Neural cell (in vitro differentiated cells): ENCODE results near the gene TIPARP. TPM values are rescaled to one million over a fixed set of nuclear protein-coding genes. Genes with fewer than 3 reads are reported as not detected.
"Not testable (repeated sequence)": the region's sequence is repeated elsewhere in the genome, so short reads cannot be mapped to it uniquely, and the experiment has no call there.

Source experiments
- H2AFZ ChIP-seq: fragments of 200-600, 300-800 bp; sonication (generic), shearing (Covaris generic); 2 replicates; pipeline ENCODE4 v1.6.0; 2014; ENCODE audit warnings: low read depth, mild to moderate bottlenecking, antibody characterized with exemption, low read length, moderate library complexity
- H3F3A ChIP-seq: fragments of 200-600 bp; shearing (Covaris generic); 2 replicates; pipeline ENCODE4 v1.6.1; 2016; ENCODE audit warnings: mild to moderate bottlenecking, moderate library complexity, mixed read lengths, antibody characterized with exemption, low read length; ENCODE audit not compliant: insufficient read depth, poor library complexity, severe bottlenecking
- H3K27ac ChIP-seq: fragments of 200-600, 300-800 bp; sonication (generic), shearing (Covaris generic); 2 replicates; pipeline ENCODE4 v1.5.1; 2014; ENCODE audit warnings: mild to moderate bottlenecking, low read length, moderate library complexity
- H3K27me3 ChIP-seq: fragments of 300-800, 200-600 bp; sonication (generic), shearing (Covaris generic); 2 replicates; pipeline ENCODE4 v1.6.0; 2014; ENCODE audit warnings: mild to moderate bottlenecking, low read depth, low read length, moderate library complexity; ENCODE audit not compliant: insufficient read depth
- H3K36me3 ChIP-seq: fragments of 300-800, 200-600 bp; sonication (generic), shearing (Covaris generic); 2 replicates; pipeline ENCODE4 v1.5.1; 2014; ENCODE audit warnings: mild to moderate bottlenecking, antibody characterized with exemption, low read length, moderate library complexity; ENCODE audit not compliant: insufficient read depth
- H3K4me2 ChIP-seq: fragments of 300-800, 200-600 bp; sonication (generic), shearing (Covaris generic); 2 replicates; pipeline ENCODE4 v1.6.0; 2014; ENCODE audit warnings: mild to moderate bottlenecking, low read length
- H3K4me3 ChIP-seq: fragments of 300-800, 200-600 bp; sonication (generic), shearing (Covaris generic); 2 replicates; pipeline ENCODE4 v1.5.1; 2014; ENCODE audit warnings: mild to moderate bottlenecking, low read length, moderate library complexity
- H3K79me2 ChIP-seq: fragments of 200-600 bp; shearing (Covaris generic); replicated peaks from 2 replicates; pipeline ENCODE4 v1.6.0; 2014; ENCODE audit warnings: mild to moderate bottlenecking, low read length, moderate library complexity; ENCODE audit not compliant: insufficient read depth
- H3K9ac ChIP-seq: fragments of 300-800, 200-600 bp; sonication (generic), shearing (Covaris generic); 2 replicates; pipeline ENCODE4 v1.6.1; 2016; ENCODE audit warnings: mild to moderate bottlenecking, low read length, mixed read lengths
- H3K9me2 ChIP-seq: fragments of 200-600 bp; shearing (Covaris generic); 2 replicates; pipeline ENCODE4 v1.6.1; 2016; ENCODE audit warnings: mild to moderate bottlenecking, low read length, mixed read lengths; ENCODE audit not compliant: insufficient read depth
- H3K9me3 ChIP-seq: fragments of 200-600, 300-800 bp; sonication (generic), shearing (Covaris generic); 2 replicates; pipeline ENCODE4 v1.6.1; 2016; ENCODE audit warnings: mild to moderate bottlenecking, mixed run types, low read length, moderate library complexity, mixed read lengths
- H4K20me1 ChIP-seq: fragments of 200-600 bp; shearing (Covaris generic); 2 replicates; pipeline ENCODE4 v1.6.1; 2016; ENCODE audit warnings: mild to moderate bottlenecking, mixed run types; ENCODE audit not compliant: insufficient read depth
- EP300 ChIP-seq: fragments of 450-650 bp; conservative IDR thresholded peaks from 2 replicates; pipeline ENCODE4 v1.6.1; 2014; ENCODE audit warnings: antibody characterized with exemption, mild to moderate bottlenecking, moderate library complexity; ENCODE audit not compliant: poor library complexity, severe bottlenecking
- EZH2 ChIP-seq: fragments of 200-600, 300-800 bp; shearing (Covaris generic), sonication (generic); IDR thresholded peaks from 2 replicates; pipeline ENCODE4 v1.6.1; 2014; ENCODE audit warnings: antibody characterized with exemption, low read length, borderline replicate concordance, mild to moderate bottlenecking; ENCODE audit not compliant: insufficient read depth, poor library complexity, severe bottlenecking
- MXI1 ChIP-seq: fragments of 450-650 bp; conservative IDR thresholded peaks from 2 replicates; pipeline ENCODE4 v1.6.1; 2014; ENCODE audit warnings: antibody characterized with exemption, mild to moderate bottlenecking; ENCODE audit not compliant: poor library complexity, severe bottlenecking
- POLR2AphosphoS5 ChIP-seq: IDR thresholded peaks from 2 replicates; pipeline ENCODE4 v1.6.1; 2012
- RAD21 ChIP-seq: fragments of 450-650 bp; conservative IDR thresholded peaks from 2 replicates; pipeline ENCODE4 v1.6.1; 2014; ENCODE audit warnings: antibody characterized with exemption, mild to moderate bottlenecking, moderate library complexity
- SMC3 ChIP-seq: fragments of 450-650 bp; conservative IDR thresholded peaks from 2 replicates; pipeline ENCODE4 v1.6.1; 2014; ENCODE audit warnings: antibody characterized with exemption, mild to moderate bottlenecking, moderate library complexity; ENCODE audit not compliant: poor library complexity
- TAF1 ChIP-seq: IDR thresholded peaks from 2 replicates; pipeline ENCODE4 v1.6.1; 2012; ENCODE audit warnings: low read depth
- polyA plus RNA-seq: library from polyadenylated mRNA; depleted of rRNA; stranded (reverse); fragments of >200 nt; gene quantifications from 2 replicates; pipeline ENCODE4 v1.2.3, GENCODE V29; 2014
- TF ChIP-seq, protein P1 (sequence below): fragments of 450-650 bp; IDR thresholded peaks from 2 replicates; pipeline ENCODE4 v1.5.1; 2014; ENCODE audit warnings: antibody characterized with exemption, mild to moderate bottlenecking, moderate library complexity; ENCODE audit not compliant: poor library complexity, severe bottlenecking
- TF ChIP-seq, protein P2 (sequence below): IDR thresholded peaks from 2 replicates; pipeline ENCODE4 v1.6.1; 2012; ENCODE audit warnings: borderline replicate concordance

Gene TIPARP
- polyA plus RNA-seq, 1 donor from 2014 or later: 5.4 TPM

DNA sequence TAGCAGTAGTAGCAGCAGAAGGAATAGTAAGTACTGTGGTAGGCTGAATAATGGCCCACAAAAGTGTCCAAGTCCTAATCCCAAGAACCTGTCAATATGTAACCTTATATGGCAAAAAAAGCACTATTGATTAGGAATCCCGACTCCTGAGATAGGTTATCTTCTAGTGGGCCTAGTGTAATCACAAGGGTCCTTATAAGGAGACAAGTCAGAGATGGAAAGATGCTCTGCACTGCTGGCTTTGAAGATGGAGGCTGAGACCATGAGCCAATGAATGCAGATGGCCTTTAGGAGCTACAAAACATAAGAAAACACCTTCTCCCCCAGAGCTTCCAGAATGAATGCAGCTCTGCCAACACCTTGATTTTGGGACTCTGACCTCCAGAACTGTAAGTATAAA, 36.0 kb downstream of the TIPARP start:
- H3K36me3 ChIP-seq: no peaks in the 10 kb centered on the region
- H2AFZ ChIP-seq: no peak overlapping the region
- H4K20me1 ChIP-seq: no peaks in the 10 kb centered on the region
- no peak overlapping the region for H3K4me2 ChIP-seq
- no peak for TF ChIP-seq TAF1
- no peak for TF ChIP-seq MXI1
- no peak for TF ChIP-seq EP300
- no peak overlapping the region for H3K4me3 ChIP-seq
- H3K27me3 ChIP-seq: no peaks in the 10 kb centered on the region
- no peak overlapping the region for H3K27ac ChIP-seq
- H3K79me2 ChIP-seq: no peaks in the 10 kb centered on the region
- H3K9me3 ChIP-seq: no peaks in the 10 kb centered on the region
- no peaks in the 10 kb centered on the region for H3F3A ChIP-seq
- no peak overlapping the region for H3K9ac ChIP-seq
- no peaks in the 10 kb centered on the region for H3K9me2 ChIP-seq

DNA sequence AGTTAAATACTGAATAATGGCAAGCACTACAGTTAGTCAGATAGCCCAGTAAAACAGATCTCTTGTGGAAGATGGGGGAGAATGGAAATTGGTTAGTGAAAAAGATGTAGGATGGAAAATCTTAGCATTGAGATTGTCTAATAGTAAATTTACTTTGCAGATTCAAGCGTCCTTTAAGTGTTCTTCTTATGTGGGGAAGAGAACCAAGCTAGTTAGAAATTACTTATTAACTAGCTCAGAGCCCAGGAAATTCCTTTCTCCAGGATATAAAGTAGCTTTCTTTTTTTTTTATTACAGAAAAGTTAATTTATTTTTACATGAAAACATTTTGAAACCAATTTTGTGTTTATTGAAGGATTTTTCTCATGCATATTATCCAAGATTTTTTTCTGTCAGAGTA, 36.7 kb downstream of the TIPARP start:
- Histone ChIP-seq H3K9ac (no peak overlapping the region), H3K79me2 (no peaks in the 10 kb centered on the region), H3K9me2 (no peaks in the 10 kb centered on the region), H3K9me3 (no peaks in the 10 kb centered on the region), H3K4me2 (no peak overlapping the region), H2AFZ (no peak overlapping the region), H4K20me1 (no peaks in the 10 kb centered on the region), H3F3A (no peaks in the 10 kb centered on the region), H3K36me3 (no peaks in the 10 kb centered on the region), H3K4me3 (no peak overlapping the region), H3K27me3 (no peaks in the 10 kb centered on the region), H3K27ac (no peak overlapping the region)
- no peak for TF ChIP-seq SMC3
- no peak for TF ChIP-seq POLR2AphosphoS5

DNA sequence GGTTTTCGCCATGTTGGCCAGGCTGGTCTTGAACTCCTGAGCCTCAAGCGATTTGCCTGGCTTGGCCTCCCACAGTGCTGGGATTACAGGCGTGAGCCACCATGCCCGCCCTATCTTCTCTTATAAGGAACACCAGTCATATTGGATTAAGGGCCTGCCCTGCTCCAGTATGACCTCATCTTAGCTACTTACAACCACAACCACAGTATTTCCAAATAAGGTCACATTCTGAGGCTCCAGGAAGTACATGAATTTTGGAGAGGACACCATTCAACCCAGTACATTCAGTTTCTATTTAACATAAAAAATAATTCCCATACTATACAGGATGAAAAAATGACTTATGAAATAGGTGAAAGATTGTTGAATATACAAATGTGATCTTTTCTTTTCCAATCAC, 37.6 kb downstream of the TIPARP start:
- not testable (repeated sequence) for H4K20me1 ChIP-seq, H3K4me3 ChIP-seq, H3K27ac ChIP-seq, H3K79me2 ChIP-seq, H3K27me3 ChIP-seq, H3K9ac ChIP-seq, H3K9me3 ChIP-seq, H3F3A ChIP-seq, H3K9me2 ChIP-seq, H3K4me2 ChIP-seq, H2AFZ ChIP-seq, H3K36me3 ChIP-seq

DNA sequence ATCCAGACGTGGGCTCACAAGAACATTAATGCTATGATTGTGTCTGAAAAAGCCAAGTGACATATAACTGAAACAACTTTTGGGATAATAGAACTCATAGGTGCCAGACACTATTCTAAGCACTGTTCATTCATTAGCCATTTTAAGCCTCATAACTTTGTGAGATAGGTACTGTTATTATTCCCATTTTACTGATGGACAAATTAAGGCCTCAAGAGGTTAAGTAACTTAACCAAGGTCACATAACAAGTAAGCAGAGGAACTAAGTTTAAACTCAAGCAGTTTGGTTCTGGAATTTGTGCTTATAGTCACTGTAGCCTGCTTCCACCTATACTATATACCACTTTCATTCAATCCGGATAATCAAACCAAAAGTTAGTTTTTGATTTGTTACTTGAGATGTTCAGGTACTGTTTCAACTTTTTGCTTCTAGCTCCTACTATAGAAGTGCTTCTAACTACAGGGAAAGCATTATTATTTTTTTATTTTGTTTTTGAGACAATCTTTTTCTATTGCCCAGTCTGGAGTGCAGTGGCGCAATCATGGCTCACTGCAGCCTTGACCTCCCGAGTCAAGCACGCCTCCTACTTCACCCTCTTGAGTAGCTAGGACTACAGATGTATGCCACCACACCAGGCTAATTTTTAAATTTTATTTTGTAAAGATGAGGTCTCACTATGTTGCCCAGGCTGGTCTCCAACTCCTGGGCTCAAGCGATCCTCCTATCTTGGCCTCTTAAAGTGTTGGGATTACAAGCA, 41.9 kb downstream of the TIPARP start:
- H3K9me2 ChIP-seq: no peaks in the 10 kb centered on the region
- no peaks in the 10 kb centered on the region for H3K36me3 ChIP-seq
- H2AFZ ChIP-seq: no peak overlapping the region
- TF ChIP-seq, protein P1, sequence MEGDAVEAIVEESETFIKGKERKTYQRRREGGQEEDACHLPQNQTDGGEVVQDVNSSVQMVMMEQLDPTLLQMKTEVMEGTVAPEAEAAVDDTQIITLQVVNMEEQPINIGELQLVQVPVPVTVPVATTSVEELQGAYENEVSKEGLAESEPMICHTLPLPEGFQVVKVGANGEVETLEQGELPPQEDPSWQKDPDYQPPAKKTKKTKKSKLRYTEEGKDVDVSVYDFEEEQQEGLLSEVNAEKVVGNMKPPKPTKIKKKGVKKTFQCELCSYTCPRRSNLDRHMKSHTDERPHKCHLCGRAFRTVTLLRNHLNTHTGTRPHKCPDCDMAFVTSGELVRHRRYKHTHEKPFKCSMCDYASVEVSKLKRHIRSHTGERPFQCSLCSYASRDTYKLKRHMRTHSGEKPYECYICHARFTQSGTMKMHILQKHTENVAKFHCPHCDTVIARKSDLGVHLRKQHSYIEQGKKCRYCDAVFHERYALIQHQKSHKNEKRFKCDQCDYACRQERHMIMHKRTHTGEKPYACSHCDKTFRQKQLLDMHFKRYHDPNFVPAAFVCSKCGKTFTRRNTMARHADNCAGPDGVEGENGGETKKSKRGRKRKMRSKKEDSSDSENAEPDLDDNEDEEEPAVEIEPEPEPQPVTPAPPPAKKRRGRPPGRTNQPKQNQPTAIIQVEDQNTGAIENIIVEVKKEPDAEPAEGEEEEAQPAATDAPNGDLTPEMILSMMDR: no peak
- TF ChIP-seq RAD21: no peak
- TF ChIP-seq, protein P2, sequence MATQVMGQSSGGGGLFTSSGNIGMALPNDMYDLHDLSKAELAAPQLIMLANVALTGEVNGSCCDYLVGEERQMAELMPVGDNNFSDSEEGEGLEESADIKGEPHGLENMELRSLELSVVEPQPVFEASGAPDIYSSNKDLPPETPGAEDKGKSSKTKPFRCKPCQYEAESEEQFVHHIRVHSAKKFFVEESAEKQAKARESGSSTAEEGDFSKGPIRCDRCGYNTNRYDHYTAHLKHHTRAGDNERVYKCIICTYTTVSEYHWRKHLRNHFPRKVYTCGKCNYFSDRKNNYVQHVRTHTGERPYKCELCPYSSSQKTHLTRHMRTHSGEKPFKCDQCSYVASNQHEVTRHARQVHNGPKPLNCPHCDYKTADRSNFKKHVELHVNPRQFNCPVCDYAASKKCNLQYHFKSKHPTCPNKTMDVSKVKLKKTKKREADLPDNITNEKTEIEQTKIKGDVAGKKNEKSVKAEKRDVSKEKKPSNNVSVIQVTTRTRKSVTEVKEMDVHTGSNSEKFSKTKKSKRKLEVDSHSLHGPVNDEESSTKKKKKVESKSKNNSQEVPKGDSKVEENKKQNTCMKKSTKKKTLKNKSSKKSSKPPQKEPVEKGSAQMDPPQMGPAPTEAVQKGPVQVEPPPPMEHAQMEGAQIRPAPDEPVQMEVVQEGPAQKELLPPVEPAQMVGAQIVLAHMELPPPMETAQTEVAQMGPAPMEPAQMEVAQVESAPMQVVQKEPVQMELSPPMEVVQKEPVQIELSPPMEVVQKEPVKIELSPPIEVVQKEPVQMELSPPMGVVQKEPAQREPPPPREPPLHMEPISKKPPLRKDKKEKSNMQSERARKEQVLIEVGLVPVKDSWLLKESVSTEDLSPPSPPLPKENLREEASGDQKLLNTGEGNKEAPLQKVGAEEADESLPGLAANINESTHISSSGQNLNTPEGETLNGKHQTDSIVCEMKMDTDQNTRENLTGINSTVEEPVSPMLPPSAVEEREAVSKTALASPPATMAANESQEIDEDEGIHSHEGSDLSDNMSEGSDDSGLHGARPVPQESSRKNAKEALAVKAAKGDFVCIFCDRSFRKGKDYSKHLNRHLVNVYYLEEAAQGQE: no peak
- TF ChIP-seq TAF1: no peak
- TF ChIP-seq EZH2: no peak
- TF ChIP-seq EP300: no peak
- no peak for TF ChIP-seq MXI1
- no peak for TF ChIP-seq POLR2AphosphoS5
- TF ChIP-seq SMC3: no peak
- no peak overlapping the region for H3K4me3 ChIP-seq
- H3K27me3 ChIP-seq: no peaks in the 10 kb centered on the region
- H3K27ac ChIP-seq: no peak overlapping the region
- no peaks in the 10 kb centered on the region for H3F3A ChIP-seq
- H4K20me1 ChIP-seq: no peaks in the 10 kb centered on the region
- no peaks in the 10 kb centered on the region for H3K79me2 ChIP-seq
- H3K4me2 ChIP-seq: no peak overlapping the region
- H3K9me3 ChIP-seq: no peaks in the 10 kb centered on the region
- no peak overlapping the region for H3K9ac ChIP-seq
